ENCODE data around the gene TMOD4.

DNA sequence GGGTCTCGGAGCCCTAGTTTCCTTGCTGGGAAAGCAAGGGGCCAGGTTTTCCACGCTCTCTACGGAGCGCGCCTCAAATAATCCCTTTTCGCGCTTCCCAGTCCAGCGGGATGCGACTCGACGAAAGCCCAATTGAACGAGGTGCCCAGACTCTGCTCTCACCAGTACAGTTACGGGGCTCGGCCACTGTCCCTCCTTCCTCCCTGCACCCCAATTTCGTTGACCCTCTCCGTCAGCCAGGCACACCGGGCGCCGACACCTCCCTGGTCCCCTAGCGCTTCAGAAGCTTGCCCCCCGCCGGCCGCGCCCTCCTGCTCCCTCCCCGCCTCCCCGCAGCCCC is 29.7 kb downstream of the TMOD4 start:
- no peak for TF ChIP-seq ERF (CRISPR knock-in tag; IDR thresholded peaks at IDR 0.05)
- no peak for TF ChIP-seq ZNF24 (IDR thresholded peaks at IDR 0.05)
- TF ChIP-seq FOXP1 (IDR thresholded peaks at IDR 0.05): no peak
- no peak for TF ChIP-seq FOXP1 (CRISPR knock-in tag; IDR thresholded peaks at IDR 0.05)
- no peak for TF ChIP-seq HDAC2 (CRISPR knock-in tag; IDR thresholded peaks at IDR 0.05)
- TF ChIP-seq, protein P1, sequence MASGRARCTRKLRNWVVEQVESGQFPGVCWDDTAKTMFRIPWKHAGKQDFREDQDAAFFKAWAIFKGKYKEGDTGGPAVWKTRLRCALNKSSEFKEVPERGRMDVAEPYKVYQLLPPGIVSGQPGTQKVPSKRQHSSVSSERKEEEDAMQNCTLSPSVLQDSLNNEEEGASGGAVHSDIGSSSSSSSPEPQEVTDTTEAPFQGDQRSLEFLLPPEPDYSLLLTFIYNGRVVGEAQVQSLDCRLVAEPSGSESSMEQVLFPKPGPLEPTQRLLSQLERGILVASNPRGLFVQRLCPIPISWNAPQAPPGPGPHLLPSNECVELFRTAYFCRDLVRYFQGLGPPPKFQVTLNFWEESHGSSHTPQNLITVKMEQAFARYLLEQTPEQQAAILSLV (CRISPR knock-in tag; IDR thresholded peaks at IDR 0.05; ENCODE audit: borderline replicate concordance): no peak
- TF ChIP-seq, protein P2, sequence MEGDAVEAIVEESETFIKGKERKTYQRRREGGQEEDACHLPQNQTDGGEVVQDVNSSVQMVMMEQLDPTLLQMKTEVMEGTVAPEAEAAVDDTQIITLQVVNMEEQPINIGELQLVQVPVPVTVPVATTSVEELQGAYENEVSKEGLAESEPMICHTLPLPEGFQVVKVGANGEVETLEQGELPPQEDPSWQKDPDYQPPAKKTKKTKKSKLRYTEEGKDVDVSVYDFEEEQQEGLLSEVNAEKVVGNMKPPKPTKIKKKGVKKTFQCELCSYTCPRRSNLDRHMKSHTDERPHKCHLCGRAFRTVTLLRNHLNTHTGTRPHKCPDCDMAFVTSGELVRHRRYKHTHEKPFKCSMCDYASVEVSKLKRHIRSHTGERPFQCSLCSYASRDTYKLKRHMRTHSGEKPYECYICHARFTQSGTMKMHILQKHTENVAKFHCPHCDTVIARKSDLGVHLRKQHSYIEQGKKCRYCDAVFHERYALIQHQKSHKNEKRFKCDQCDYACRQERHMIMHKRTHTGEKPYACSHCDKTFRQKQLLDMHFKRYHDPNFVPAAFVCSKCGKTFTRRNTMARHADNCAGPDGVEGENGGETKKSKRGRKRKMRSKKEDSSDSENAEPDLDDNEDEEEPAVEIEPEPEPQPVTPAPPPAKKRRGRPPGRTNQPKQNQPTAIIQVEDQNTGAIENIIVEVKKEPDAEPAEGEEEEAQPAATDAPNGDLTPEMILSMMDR (CRISPR knock-in tag; IDR thresholded peaks at IDR 0.05): no peak
- no peak for TF ChIP-seq GABPA (IDR thresholded peaks at IDR 0.05; ENCODE audit: low read depth, low read length)
- TF ChIP-seq GABPA (CRISPR knock-in tag; IDR thresholded peaks at IDR 0.05; ENCODE audit: low read depth): no peak
- TF ChIP-seq, protein P3, sequence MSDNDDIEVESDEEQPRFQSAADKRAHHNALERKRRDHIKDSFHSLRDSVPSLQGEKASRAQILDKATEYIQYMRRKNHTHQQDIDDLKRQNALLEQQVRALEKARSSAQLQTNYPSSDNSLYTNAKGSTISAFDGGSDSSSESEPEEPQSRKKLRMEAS (IDR thresholded peaks at IDR 0.05): no peak; the same call in 1 of the 2 replicates
- no peak for TF ChIP-seq SIN3B (IDR thresholded peaks at IDR 0.05; ENCODE audit: low read length)
- TF ChIP-seq POLR2A (IDR thresholded peaks at IDR 0.05; ENCODE audit: insufficient read depth in 1 of 2, low read depth in 2 of 2, low read length in 2 of 2): no peak

Data from HepG2 (cell line).